GM11168 (cell line): ENCODE data around the gene LAYN.

Source experiments
- in situ Hi-C: fragments of 300-500 bp; cut with MboI; formaldehyde crosslinking; loops from one replicate; pipeline ENCODE4 v1.12.0; 2022; ENCODE audit warnings: low sequenced_read_pairs; ENCODE audit not compliant: unreplicated experiment

The LAYN gene

DNA sequence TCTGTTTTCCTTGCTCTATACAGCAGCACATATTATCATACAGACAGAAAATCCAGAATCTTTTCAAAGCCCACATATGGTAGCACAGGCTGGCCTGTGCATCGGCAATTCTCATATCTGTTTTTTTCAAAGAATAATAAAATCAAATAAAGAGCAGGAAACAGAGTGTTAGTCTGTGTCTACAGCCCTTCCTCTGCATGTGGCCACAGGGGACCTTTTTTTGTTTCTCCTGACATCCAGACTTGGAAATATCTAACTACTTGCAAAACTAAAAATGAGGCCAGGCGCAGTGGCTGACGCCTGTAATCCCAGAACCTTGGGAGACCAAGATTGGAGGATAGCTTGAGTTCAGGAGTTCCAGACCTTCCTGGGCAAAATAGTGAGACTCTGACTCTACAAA, 20.3 kb downstream of the LAYN start:
- in situ Hi-C loops = no loop called here

DNA sequence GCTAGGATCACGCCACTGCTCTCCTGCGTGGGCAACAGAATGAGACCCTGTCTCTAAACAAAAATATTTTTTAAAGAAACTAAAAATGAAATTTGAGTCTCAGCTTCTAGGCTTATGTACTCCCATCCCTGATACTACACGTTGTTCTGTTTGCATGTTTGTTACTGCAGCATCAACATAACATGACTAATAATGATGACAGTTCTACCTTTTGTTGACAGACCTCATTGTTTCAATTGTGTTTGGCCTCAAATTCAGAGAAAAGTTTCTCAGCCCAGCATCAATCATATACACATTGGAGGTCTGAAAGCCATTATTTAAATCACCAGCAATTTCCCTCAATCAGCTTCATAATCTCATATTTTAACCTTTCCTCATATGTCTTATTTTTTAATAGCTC, 20.8 kb downstream of the LAYN start:
- in situ Hi-C loops = no loop called here

DNA sequence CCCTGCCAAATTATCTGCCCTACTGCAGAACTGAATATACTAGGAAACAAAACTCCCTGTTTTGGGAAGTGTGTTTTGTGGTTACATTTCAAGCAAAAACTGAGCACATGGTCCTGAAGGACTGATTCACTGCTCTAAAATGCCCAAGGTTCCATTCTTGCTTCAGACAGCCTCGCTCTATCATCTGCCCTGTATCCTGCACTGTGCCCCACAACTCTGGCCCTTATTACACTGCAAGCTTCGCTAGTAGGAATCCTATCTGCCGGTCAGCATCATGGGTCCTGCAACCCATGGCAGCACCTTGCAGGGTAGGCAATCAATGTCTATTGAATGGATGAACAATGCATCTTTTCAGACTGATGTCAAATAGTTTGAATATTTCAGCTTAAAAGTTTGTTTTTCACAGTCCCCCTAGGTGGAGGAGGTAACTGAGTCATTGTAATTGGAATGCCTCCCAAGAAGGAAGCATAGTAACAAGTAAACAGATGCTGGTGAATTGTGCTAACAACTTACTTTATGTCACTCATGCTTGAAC, 21.3 kb downstream of the LAYN start:
- in situ Hi-C loops = no loop called here

DNA sequence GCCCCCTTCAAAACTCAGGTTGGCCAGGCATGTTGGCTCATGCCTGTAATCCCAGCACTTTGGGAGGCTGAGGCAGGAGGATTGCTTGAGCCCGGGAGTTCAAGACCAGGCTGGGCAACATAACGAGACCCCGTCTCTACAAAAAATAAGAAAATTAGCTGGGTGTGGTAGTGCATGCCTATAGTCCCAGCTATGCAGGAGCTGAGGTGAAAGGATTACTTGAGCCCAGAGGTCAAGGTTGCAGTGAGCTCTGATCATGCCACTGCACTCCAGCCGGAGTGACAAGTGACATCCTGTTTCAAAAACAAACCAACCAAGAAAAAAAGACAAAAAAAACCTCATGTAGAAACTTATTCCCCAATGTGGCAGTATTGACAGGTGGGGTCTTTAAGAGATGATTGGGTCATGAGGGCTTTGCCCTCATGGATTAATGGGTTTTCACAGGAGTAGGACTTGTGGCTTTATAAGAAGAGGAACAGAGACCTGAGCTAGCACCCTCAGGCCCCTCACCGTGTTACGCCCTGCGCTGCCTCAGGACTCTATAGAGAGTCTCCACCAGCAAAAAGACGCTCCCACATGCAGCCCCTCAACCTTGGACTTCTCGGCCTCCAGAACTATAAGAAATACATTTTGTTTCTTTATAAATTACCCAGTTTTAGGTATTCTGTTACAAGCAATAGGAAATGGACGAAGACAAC, 22.3 kb downstream of the LAYN start:
- in situ Hi-C loops = no loop called here

DNA sequence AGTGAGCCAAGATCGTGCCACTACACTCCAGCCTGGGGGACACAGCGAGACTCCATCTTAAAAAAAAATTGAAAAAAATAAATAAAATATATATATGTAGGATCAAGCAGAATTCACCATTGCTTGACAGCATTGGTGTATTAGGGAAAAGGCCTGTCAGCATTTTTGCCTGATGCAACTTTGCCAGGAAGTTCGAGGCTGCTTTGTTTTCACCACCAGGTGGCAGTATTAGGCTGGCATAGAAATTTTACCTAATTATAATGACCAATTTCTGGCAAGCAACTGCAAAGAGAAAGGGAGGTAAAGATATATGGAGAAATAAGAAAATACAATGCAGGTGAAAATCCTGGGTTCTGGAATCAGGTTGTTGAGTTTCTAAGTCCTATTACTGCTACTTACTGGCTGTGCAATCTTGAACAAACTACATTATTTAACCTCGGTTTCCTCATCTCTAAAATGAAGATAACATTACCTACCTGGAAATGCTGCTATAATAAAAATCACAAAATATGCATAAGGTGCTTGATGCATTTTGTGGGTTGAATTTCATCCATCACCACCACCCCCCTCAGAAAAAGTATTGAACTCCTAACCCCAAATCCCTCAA, 24.7 kb downstream of the LAYN start:
- in situ Hi-C loops = no loop called here

DNA sequence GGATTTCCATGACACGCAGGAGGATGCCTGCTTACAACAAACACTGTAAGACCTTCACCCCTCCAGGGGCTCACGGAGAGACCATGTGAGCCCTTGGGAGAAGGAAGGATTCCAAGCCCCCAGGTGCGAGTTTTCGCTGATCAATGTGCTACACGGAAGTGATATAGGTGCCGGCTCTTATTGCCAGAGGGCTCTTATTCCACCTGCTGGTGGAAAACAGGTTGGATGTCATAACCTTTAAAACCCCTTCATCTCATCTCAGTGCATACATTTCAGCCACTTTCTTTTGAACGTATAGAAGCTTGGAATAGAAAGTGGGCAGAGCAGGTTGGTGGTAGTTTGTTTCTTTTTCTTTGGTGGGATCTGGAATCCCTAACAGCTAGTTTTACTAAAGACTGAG, 25.8 kb downstream of the LAYN start:
- in situ Hi-C loops = no loop called here

DNA sequence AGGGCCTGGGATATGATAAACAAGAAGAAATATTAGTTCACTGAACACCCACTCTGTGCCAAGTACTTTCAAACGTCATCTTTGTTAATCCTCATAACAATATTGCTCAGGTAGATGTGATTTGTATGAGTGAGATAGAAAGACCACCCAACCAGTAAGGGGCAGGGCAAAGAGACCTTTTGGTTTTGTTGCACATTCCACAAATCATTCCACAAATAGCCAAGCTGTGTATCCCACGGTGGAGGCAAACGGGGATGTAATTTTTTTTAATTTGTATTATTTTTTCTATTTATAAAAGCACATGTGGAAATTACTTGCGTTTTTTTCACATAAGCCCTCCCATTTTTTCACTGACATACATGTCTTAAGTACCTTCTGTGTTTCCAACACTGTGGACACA, 29.0 kb downstream of the LAYN start:
- in situ Hi-C loops = no loop called here

DNA sequence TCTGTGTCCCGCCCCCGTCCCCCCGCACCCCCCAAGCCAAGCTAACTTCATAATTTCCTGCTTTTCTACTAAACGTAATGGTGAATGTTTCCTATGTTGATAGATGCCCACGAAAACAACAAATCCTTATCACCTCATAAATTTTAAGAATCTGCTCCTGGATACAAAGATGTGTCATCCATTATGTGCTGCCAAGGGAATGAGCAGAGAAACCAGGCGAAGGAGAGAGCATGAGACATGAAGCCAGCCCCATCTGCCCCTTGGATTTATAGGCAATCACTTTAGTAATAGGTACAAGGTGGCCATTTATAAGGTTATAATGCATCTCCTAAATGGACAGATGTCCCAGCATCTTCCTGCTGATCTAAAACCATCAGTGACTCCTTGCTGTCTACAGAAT, 30.3 kb downstream of the LAYN start:
- in situ Hi-C loops = no loop called here

DNA sequence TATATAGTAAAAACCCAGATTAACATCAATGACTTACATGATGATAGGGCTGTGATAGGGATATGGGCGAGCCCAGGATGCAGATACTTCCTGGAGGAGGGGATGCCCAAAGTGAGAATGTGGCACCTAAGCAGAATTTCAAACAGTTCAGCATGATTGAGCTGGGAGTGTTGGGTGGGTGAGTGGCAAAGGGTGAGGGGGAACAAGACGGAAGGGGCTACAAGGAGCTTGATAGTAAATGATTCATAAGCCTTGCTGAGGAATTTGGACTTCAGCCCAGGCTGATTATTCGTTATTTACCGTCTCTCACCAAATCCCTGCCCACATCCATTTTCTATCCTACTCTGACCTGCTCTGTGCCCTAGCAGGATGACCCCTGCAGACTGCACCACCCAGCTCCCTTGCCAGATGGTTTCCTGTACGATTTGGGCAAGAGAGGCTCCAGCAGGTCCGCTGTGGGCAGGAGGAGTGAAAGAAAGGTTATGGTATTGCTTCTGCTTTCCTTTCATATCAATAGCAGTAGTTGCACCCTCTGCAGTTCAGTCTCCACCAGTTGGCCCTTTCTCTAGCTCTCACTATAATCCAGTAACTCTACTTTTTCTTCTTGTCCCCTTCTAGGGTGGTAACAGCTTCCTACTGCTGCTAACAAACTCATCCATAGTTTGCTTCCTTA, 31.4 kb downstream of the LAYN start:
- in situ Hi-C loops = no loop called here

DNA sequence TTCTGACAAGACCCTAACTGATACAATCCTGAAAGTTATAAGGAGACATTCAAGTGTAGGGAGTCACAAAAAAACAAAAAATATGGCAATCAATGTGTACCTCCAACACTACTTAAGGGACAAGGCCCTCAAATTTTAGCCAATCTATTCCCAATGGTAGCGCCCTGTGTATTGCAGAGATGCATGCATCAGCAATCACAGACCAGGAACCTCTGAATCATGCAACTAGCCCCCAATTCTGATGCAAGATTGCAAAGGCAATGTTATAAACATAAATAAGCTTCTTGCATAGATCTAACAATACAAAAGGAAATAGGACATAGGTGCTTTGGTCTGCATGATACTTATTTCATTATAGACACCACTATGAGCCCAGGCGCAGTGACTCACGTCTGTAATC, 32.1 kb downstream of the LAYN start:
- in situ Hi-C loops = no loop called here

DNA sequence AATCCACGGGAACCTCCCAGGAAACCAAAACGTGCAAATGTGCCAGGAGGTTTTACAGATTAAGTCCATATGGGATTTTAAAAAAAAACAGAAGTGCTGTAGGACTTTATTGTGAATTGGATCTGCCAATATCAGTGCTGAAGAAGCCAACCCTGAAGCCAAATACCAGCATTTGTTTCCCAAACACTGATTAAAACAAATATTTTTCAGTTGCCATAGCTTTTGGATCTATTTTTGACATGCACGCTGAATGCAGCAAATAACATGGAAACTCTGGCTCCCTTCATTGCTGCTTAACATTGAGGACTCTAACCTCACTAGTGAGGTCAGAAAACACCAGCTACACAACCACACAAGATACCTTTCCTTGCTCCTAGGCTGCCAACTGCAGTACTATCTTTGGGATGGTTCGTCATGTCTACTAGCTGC, 33.3 kb downstream of the LAYN start:
- in situ Hi-C loops = no loop called here

DNA sequence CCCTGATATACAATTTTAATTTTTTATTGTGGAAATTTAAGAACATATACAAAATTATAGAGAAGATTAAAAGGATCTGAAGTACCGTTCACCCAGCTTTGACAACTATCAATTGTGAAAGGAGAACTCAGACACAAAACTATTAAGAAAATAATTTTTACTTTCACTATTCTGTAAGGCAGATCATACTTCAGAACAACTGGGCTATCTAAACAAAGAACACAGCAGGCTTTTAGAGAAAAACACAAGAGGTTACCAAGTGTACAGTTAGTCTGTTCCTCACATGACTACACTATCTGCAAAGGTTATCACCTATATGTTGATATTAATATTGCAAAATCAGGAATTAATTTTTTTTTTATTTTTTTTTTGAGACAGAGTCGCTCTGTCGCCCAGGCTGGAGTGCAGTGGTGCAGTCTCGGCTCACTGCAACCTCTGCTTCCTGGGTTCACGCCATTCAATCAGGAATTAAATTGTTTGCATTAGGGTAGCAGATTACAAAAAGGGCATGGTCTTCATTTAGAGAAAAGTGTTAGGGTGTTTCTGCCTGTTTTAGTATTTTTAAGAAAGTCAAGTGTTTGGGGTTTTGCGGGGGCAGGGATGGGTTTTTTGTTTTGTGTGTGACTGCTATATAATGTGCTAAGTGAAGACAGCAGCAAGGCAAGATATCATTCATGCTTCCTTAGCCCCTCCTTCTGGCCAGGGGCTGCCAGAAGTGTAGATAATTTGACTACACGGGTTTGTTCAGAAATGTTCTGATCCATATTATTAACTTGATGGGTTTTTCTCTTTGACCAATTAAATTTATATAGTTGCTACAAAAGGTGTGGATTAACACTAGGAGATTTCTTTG, 34.1 kb downstream of the LAYN start:
- in situ Hi-C loops = no loop called here

DNA sequence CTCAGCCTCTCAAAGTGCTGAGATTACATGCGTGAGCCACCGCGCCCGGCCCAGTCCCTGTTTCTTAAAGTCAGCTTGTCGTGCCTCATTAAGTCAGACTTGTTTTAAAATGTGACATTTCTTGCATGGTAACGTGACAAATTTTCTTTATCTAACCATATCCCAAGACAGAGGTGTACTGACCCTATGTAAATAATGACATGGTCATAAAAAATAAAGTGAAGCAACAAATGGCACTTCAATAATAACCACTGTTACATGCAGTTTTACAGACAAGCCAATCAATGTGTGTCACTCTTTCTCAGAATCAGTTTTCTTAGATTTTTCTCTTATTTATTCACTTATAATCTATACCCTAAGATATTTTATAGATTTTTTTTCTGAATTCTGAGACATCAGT, 35.2 kb downstream of the LAYN start:
- in situ Hi-C loops = no loop called here

DNA sequence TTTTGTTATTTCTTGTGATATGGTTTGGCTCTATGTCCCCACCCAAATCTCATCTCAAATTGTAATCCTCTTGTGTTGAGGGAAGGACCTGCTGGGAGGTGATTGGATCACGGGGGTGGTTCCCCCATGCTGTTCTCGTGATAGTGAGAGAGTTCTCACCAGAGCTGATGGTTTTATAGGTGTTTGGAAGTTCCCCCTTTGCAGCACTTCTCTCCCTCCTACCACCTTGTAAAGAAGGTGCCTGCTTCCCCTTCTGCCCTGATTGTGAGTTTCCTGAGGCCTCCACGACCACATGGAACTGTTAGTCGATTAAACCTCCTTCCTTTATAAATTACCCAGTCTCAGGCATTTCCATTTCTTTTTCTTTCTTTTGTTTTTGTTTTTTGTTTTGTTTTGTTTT, 37.3 kb downstream of the LAYN start:
- in situ Hi-C loops = no loop called here

DNA sequence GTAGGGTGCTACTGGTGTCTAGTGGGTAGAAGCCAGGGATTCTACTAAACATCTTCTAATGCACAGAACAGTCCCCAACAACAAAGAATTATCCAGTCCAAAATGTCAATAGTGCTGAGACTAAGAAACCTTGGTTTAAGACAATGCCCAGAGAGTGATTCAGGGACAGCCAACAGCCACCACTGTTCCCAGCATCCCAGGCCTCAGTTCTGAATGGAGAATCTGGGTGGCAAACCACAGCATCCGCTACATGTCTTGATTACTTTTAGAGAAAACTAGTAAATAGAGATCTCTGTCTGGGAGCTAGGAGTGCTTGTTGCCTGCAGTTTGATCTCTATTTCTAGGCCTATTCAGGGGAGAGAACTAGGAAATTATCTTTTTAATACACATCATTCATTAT, 40.8 kb downstream of the LAYN start:
- in situ Hi-C loops = no loop called here

DNA sequence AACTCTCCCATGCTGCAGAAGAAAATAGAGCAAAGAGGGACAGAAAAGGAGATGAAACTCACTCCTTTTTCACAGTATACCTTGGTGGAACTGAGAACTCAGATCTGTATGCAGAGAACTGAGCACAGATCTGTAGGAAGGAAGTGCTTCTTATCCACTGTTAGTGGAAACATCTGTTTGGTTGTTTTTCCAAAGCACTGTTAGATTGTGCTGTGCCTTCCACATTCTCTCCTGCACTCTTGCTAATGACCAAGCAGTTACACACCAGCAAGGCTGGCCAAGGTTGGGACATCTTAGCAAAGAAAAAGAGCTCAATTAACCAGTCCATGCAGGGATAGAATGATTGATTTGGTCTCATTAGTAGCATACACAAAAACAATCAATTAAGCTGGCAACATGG, 41.6 kb downstream of the LAYN start:
- in situ Hi-C loops = no loop called here

DNA sequence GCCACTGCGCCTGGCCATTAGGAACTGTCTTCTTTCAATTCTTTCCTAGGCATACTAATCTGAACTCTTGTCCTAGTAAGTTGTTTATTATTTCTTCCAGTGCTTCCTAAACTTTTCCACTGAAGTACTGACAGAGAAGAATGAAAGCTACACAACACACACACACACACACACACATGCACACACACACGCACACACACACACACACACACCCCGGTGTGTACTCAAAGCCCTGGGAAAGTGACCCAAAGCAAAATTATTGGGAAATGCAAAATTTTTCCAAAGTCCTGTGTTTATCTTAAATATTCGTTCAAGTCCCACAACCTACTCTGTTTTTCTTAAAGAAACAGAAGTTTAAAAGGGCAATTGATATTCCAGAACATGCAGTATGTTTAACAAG, 42.4 kb downstream of the LAYN start:
- in situ Hi-C loops = no loop called here

DNA sequence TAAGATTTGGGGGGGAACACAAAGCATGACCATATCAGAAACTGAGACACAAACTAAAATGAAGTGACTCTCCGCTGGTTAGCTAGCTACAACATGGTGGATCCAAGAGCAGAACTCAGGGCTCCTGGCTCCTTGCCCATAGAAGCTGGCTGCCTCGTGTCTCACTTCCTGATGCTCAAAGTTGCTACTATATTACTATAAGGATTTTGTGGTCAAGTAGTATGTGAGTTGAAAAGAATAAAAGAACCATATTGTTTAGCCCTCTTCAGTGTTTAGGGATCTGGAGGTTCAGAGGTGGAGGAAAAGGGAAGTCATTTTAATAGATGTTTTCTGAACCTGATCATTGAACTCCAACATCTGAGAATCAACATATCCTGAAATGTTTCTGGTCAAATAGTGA, 44.9 kb downstream of the LAYN start:
- in situ Hi-C loops = no loop called here

DNA sequence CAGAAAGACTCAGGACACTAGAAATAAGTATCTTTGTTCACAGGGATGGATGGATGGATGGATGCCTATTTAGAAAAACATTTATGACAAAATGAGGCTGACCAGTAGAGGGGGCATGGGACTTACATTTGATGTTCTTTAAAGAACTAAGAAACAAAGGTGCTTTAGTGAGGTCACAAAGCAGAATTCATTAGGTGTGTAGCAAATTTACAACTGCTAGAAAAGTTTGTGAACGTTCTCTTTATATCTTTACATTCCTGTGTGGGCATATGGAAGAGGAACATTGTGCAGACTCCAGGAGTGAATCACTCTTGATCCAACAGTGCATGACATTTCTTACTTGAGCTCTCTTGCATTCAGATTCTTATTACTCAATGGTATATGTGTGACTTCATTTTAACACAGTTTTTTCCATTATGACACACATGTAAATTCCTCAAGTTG, 45.9 kb downstream of the LAYN start:
- in situ Hi-C loops = no loop called here

DNA sequence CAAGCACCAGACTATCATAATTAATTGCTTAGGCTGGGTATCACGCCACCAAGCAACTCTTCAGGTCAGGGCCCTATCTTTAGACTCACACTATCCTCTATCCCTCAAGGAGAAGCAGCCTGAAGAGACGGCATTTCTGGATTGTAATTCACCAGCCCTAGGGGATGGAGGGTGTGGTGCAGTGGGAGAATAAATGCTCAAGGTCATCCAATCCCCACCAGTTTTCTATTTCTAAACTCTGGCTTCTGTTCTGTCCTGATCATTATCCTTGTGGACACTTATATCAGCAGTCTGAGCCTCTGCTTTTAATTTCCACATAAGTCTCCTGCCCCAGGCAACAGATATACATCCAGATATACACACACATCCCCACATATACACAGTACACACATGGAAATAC, 48.6 kb downstream of the LAYN start:
- in situ Hi-C loops = no loop called here
